HuH-7 (cell line): ENCODE measurements around the gene ZFY.
"Not testable (repeated sequence)": the region's sequence is repeated elsewhere in the genome, so short reads cannot be mapped to it uniquely, and the experiment has no call there.

Experiments used
- DNase-seq: peaks from one replicate; pipeline ENCODE4 v3.0.0; 2011; ENCODE audit warnings: low spot score

ZFY gene

GRCh38 chrY:2973110-2973751 is 38.0 kb downstream of the ZFY start:
- DNase-seq: no peak

- no peak for DNase-seq
These were observed 44.1 kb downstream of the ZFY start for GRCh38 chrY:2979283-2979682.

GRCh38 chrY:2984491-2984890 is 49.3 kb downstream of the ZFY start:
- DNase-seq: no peak

- not testable (repeated sequence) for DNase-seq
These were observed 52.0 kb downstream of the ZFY start for GRCh38 chrY:2987178-2987577.

- DNase-seq: not testable (repeated sequence)
These were observed 62.2 kb downstream of the ZFY start for GRCh38 chrY:2997369-2997768.

GRCh38 chrY:3002190-3002589 is 67.0 kb downstream of the ZFY start:
- DNase-seq: no peak

GRCh38 chrY:3002680-3003515 is 67.7 kb downstream of the ZFY start:
- no peak for DNase-seq

- DNase-seq: no peak
These were observed 68.3 kb downstream of the ZFY start for GRCh38 chrY:3003516-3003830.

GRCh38 chrY:3003846-3004245 is 68.7 kb downstream of the ZFY start:
- DNase-seq: no peak

GRCh38 chrY:3006031-3006430 is 70.8 kb downstream of the ZFY start:
- not testable (repeated sequence) for DNase-seq

GRCh38 chrY:3007967-3008366 is 72.8 kb downstream of the ZFY start:
- no peak for DNase-seq

- DNase-seq: no peak
These were observed 77.0 kb downstream of the ZFY start for GRCh38 chrY:3012226-3012625.

GRCh38 chrY:3016594-3016993 is 81.4 kb downstream of the ZFY start:
- no peak for DNase-seq

GRCh38 chrY:3018546-3018945 is 83.4 kb downstream of the ZFY start:
- no peak for DNase-seq

GRCh38 chrY:3019584-3019983 is 84.4 kb downstream of the ZFY start:
- no peak for DNase-seq

- no peak for DNase-seq
These were observed 86.0 kb downstream of the ZFY start for GRCh38 chrY:3021176-3021575.

GRCh38 chrY:3023606-3024005 is 88.4 kb downstream of the ZFY start:
- no peak for DNase-seq

- no peak for DNase-seq
These were observed 90.2 kb downstream of the ZFY start for GRCh38 chrY:3025357-3025756.
